K562 (cell line): ENCODE measurements around the gene INTS4. TPM values are rescaled to one million over a fixed set of nuclear protein-coding genes. Genes with fewer than 3 reads are reported as not detected.

Source experiments
- ATAC-seq: fragments of 200-7000 bp; cut with Tn5 transposase; 3 replicates; pipeline ENCODE4 v1.9.1; 2020; ENCODE audit warnings: moderate library complexity
- BruUV-seq: library from RNA; stranded (reverse); fragments of 400-500 nt; replicated peaks from 2 replicates; lab custom pipeline; 2021; lab: Mats Ljungman, UMichigan
- CTCF ChIA-PET: fragments of 300-600 bp; formaldehyde crosslinking; extraction: SDS; loops from one replicate; lab custom pipeline; 2021; ENCODE audit warnings: low intra/inter-chr PET ratio; lab: Yijun Ruan, JAX
- POLR2A ChIA-PET: fragments of 300-600, 350-650 bp; sonication (Branson Sonifier 250); formaldehyde crosslinking; extraction: SDS; loops from one replicate; lab custom pipeline; 2021; ENCODE audit warnings: antibody characterized with exemption, inconsistent platforms; lab: Yijun Ruan, JAX
- DNase-seq, 4 experiments: peaks; one replicate each; pipeline versions ENCODE4 v3.0.0 to v3.0.0-alpha.2; 2011 to 2018; ENCODE audit warnings: low spot score in 3 of 4, mixed read lengths in 3 of 4; ENCODE audit errors: extremely low read depth in 1 of 4
- FAIRE-seq: peaks from 2 replicates; lab custom pipeline; 2011; peaks lifted over from hg19 to GRCh38; lab: Jason Lieb, UNC
- H2AFZ ChIP-seq: 2 replicates; pipeline ENCODE4 v1.6.0; 2011; ENCODE audit warnings: low read depth, low read length, control low read depth, inconsistent platforms
- H3K27ac ChIP-seq: fragments of 200-600 bp; 3 replicates; pipeline ENCODE4 v1.8.0; 2011; ENCODE audit warnings: low read depth, mild to moderate bottlenecking, control low read depth, inconsistent platforms, low read length, moderate library complexity, mixed read lengths; ENCODE audit errors: extremely low read depth
- H3K27me3 ChIP-seq, 2 experiments: fragments of 300-600 bp in 1 of 2; 2 replicates in 1 of 2; 3 replicates in 1 of 2; pipeline versions ENCODE4 v1.6.0 to v1.8.0; 2011; ENCODE audit warnings: inconsistent platforms in 2 of 2, low read length in 2 of 2, mild to moderate bottlenecking in 1 of 2, mixed read lengths in 1 of 2, moderate library complexity in 1 of 2; ENCODE audit not compliant: control insufficient read depth in 2 of 2, insufficient read depth in 2 of 2
- H3K36me3 ChIP-seq: fragments of 300-600 bp; 3 replicates; pipeline ENCODE4 v1.8.0; 2011; ENCODE audit warnings: mild to moderate bottlenecking, low read length, inconsistent platforms; ENCODE audit not compliant: control insufficient read depth, insufficient read depth
- H3K4me1 ChIP-seq, 2 experiments: fragments of 200-600 bp in 1 of 2; replicated peaks in 1 of 2; 2 replicates in 1 of 2; 3 replicates in 1 of 2; pipeline versions ENCODE4 v1.5.1 to v1.8.0; 2011; ENCODE audit warnings: inconsistent platforms in 2 of 2, low read length in 2 of 2, mild to moderate bottlenecking in 1 of 2, mixed read lengths in 1 of 2, moderate library complexity in 1 of 2; ENCODE audit not compliant: control insufficient read depth in 2 of 2, insufficient read depth in 2 of 2
- H3K4me2 ChIP-seq: 2 replicates; pipeline ENCODE4 v1.6.1; 2011; ENCODE audit warnings: low read length, control low read depth, inconsistent platforms, mixed read lengths; ENCODE audit not compliant: insufficient read depth
- H3K4me3 ChIP-seq: fragments of 200-600 bp; sonication (generic), shearing (Covaris generic); 2 replicates; pipeline ENCODE4 v1.5.1; 2016; ENCODE audit warnings: control low read depth, inconsistent platforms
- H3K79me2 ChIP-seq: fragments of 200-600 bp; 3 replicates; pipeline ENCODE4 v1.8.0; 2011; ENCODE audit warnings: low read length, inconsistent platforms; ENCODE audit not compliant: control insufficient read depth, insufficient read depth
- H3K9ac ChIP-seq, 2 experiments: 2 replicates each; pipeline versions ENCODE4 v1.6.0 to v1.6.1; 2011; ENCODE audit warnings: low read depth in 2 of 2, low read length in 2 of 2, control low read depth in 1 of 2, inconsistent platforms in 1 of 2, mild to moderate bottlenecking in 1 of 2, mixed read lengths in 1 of 2; ENCODE audit not compliant: insufficient read depth in 1 of 2
- H3K9me1 ChIP-seq: one replicate; pipeline ENCODE4 v1.6.0; 2011; ENCODE audit warnings: inconsistent platforms, mild to moderate bottlenecking, low read length, moderate library complexity; ENCODE audit not compliant: control insufficient read depth, insufficient read depth
- H3K9me3 ChIP-seq: replicated peaks from 2 replicates; pipeline ENCODE4 v1.5.1; 2011; ENCODE audit warnings: low read depth, low read length, inconsistent platforms; ENCODE audit not compliant: control insufficient read depth, insufficient read depth
- H4K20me1 ChIP-seq: replicated peaks from 2 replicates; pipeline ENCODE4 v1.6.1; 2011; ENCODE audit warnings: low read length, inconsistent platforms, mixed read lengths; ENCODE audit not compliant: control insufficient read depth, insufficient read depth
- CEBPB ChIP-seq: fragments of 450-650 bp; IDR thresholded peaks from 2 replicates; pipeline ENCODE4 v1.6.1; 2016; ENCODE audit warnings: missing genetic modification characterization, missing compliant biosample characterization
- ELF2 ChIP-seq: fragments of 250-450 bp; sonication (Bioruptor Pico); IDR thresholded peaks from 2 replicates; pipeline ENCODE4 v1.5.0; 2021; ENCODE audit warnings: mild to moderate bottlenecking
- ELF4 ChIP-seq: fragments of 450-650 bp; formaldehyde crosslinking; IDR thresholded peaks from 2 replicates; pipeline ENCODE4 v1.4.0; 2022; ENCODE audit warnings: missing genetic modification characterization
- EP300 ChIP-seq: IDR thresholded peaks from 2 replicates; pipeline ENCODE4 v1.6.1; 2012; ENCODE audit warnings: low read length, improper control_type of control experiment
- FOS ChIP-seq: IDR thresholded peaks from 3 replicates; pipeline ENCODE4 v1.6.1; 2011; ENCODE audit not compliant: insufficient read length; ENCODE audit errors: extremely low read depth
- HIVEP1 ChIP-seq: fragments of 250-450 bp; sonication (Bioruptor Pico); IDR thresholded peaks from 2 replicates; pipeline ENCODE4 v1.4.0; 2020; ENCODE audit warnings: mild to moderate bottlenecking
- HNRNPUL1 ChIP-seq: fragments of 200-400 bp; formaldehyde crosslinking; IDR thresholded peaks from 2 replicates; pipeline ENCODE4 v1.6.1; 2017; ENCODE audit warnings: low read length
- KDM4B ChIP-seq, 2 experiments: fragments of 450-650 bp in 1 of 2; sonication (generic) in 1 of 2; IDR thresholded peaks; 2 replicates each; pipeline ENCODE4 v1.6.1; 2016 to 2017; ENCODE audit warnings: borderline replicate concordance in 2 of 2, antibody characterized with exemption in 1 of 2, low read depth in 1 of 2, mild to moderate bottlenecking in 1 of 2
- PCBP2 ChIP-seq: fragments of 200-400 bp; formaldehyde crosslinking; IDR thresholded peaks from 2 replicates; pipeline ENCODE4 v1.6.1; 2018; ENCODE audit warnings: low read length, low read depth, mild to moderate bottlenecking, moderate library complexity; ENCODE audit not compliant: poor library complexity, severe bottlenecking
- SMARCE1 ChIP-seq: fragments of 450-650 bp; IDR thresholded peaks from 2 replicates; pipeline ENCODE4 v1.7.1; 2016; ENCODE audit warnings: mild to moderate bottlenecking
- STAT5A ChIP-seq: IDR thresholded peaks from 2 replicates; pipeline ENCODE4 v1.6.1; 2012; ENCODE audit warnings: low read length, inconsistent platforms, borderline replicate concordance
- ZBTB49 ChIP-seq: sonication (generic); formaldehyde crosslinking; IDR thresholded peaks from 2 replicates; pipeline ENCODE4 v1.8.0; 2022; ENCODE audit warnings: missing genetic modification reagents, mild to moderate bottlenecking, borderline replicate concordance
- ZC3H8 ChIP-seq: fragments of 450-650 bp; IDR thresholded peaks from 2 replicates; pipeline ENCODE4 v1.6.1; 2017
- ZNF121 ChIP-seq: sonication (generic); formaldehyde crosslinking; conservative IDR thresholded peaks from 2 replicates; pipeline ENCODE4 v1.8.0; 2022; ENCODE audit warnings: missing genetic modification reagents
- WGBS: fragments of 100-300 bp; shearing (Covaris generic); methylation state at CpG from one replicate; pipeline ENCODE4 v1.1.6; 2016; ENCODE audit warnings: low coverage, mixed read lengths; ENCODE audit not compliant: insufficient coverage; ENCODE audit errors: missing lambda C conversion rate; 5-methylcytosine and 5-hydroxymethylcytosine counted together
- in situ Hi-C: fragments of 300-500 bp; cut with MboI; formaldehyde crosslinking; loops from 4 replicates; pipeline ENCODE4 v1.15.0; 2018; ENCODE audit warnings: inconsistent platforms, mixed read lengths
- intact Hi-C: fragments of 100-400 bp; cut with micrococcal nuclease; formaldehyde crosslinking; loops from 2 replicates; pipeline ENCODE4 v1.14.2; 2022
- polyA plus RNA-seq, 8 experiments: library from polyadenylated mRNA; depleted of rRNA in 4 of 8; stranded (reverse) in 5 of 8; unstranded in 3 of 8; fragments of >200 nt; fragmentation: Nextera tagmentation in 2 of 8; fragmentation: Illumina TruSeq in 1 of 8; extraction: Ambion mirVana in 2 of 8; extraction: Trizol in 1 of 8; gene quantifications; 2 replicates each; pipeline versions ENCODE4 v1.2.1 to v1.2.3, GENCODE V29; 2011 to 2014; ENCODE audit warnings: inconsistent platforms in 1 of 8, missing spikeins in 1 of 8
- total RNA-seq, 7 experiments: library from RNA; depleted of rRNA in 6 of 7; stranded (reverse); fragments of >200 nt in 6 of 7; fragmentation: Illumina TruSeq in 2 of 7; extraction: Trizol in 2 of 7; gene quantifications; 2 replicates each; pipeline versions ENCODE4 v1.2.1 to v1.2.3, GENCODE V29; 2011 to 2021; ENCODE audit warnings: low replicate concordance in 1 of 7

Gene INTS4
- total and polyA plus RNA-seq, 9 of the 15 experiments (the other 6 are each of a cell fraction or from before 2014, with no cell fraction given) = 28.4 to 53.4 (median 44.5) TPM

GRCh38 chr11:77833302-77833701 is 161.2 kb downstream of the INTS4 start:
- Histone ChIP-seq H3K9me3 (no peaks in the 10 kb centered on the region), H3K9me1 (no peaks in the 10 kb centered on the region), H3K9ac (no peak overlapping the region), H3K4me1 (no peaks in the 10 kb centered on the region), H3K4me2 (no peak overlapping the region)
- in situ Hi-C loops (no loop called here), intact Hi-C loops (no loop called here)
- no peak for DNase-seq
- POLR2A ChIA-PET = no interaction called here
- WGBS = 59% methylated on average over 4 of the region's 4 CpGs
- TF ChIP-seq CEBPB = no peak
- no peak for TF ChIP-seq ELF2 (CRISPR knock-in tag)
- no peak for TF ChIP-seq KDM4B (IDR thresholded peaks at IDR 0.05; ENCODE audit: borderline replicate concordance in 2 of 2, low read depth in 1 of 2)
- TF ChIP-seq FOS = no peak
- TF ChIP-seq EP300 = no peak
- no peak for TF ChIP-seq ZC3H8
- no peak for TF ChIP-seq STAT5A
- no peak for TF ChIP-seq ELF4 (CRISPR knock-in tag)
- no peak for TF ChIP-seq PCBP2
- no peak for TF ChIP-seq SMARCE1
- TF ChIP-seq ZNF121 (CRISPR knock-in tag) = no peak
- no peak for TF ChIP-seq HIVEP1 (CRISPR knock-in tag)
- TF ChIP-seq ZBTB49 (CRISPR knock-in tag) = no peak
- TF ChIP-seq HNRNPUL1 = no peak
- TF ChIP-seq, all 486 proteins: peak for 0
- FAIRE-seq = no peak
- Histone ChIP-seq H3K4me3 (no peak overlapping the region), H2AFZ (no peak overlapping the region), H3K79me2 (no peaks in the 10 kb centered on the region), H3K27me3 (no peaks in the 10 kb centered on the region), H4K20me1 (no peaks in the 10 kb centered on the region), H3K36me3 (no peaks in the 10 kb centered on the region), H3K27ac (no peak overlapping the region)
- no peak for ATAC-seq
- CTCF ChIA-PET = no interaction called here
- no TSS peak for BruUV-seq
